Aorta (tissue), 5 donors: ENCODE measurements around the gene CDKN1C. TPM values are rescaled to one million over a fixed set of nuclear protein-coding genes. Genes with fewer than 3 reads are reported as not detected.

Experiments
- ATAC-seq: fragments of 200-7000 bp; cut with Tn5 transposase; one replicate; pipeline ENCODE4 v1.9.1; 2022; ENCODE audit warnings: moderate library complexity; ENCODE audit not compliant: low FRiP score
- DNase-seq, 2 donors: peaks; one replicate each; pipeline ENCODE4 v3.0.0-alpha.2; 2020
- H3K27ac ChIP-seq, 2 donors: one replicate each; pipeline ENCODE4 v1.5.1; 2013; ENCODE audit warnings: low read length in 2 of 2, mild to moderate bottlenecking in 2 of 2, moderate library complexity in 2 of 2, control low read depth in 1 of 2, inconsistent platforms in 1 of 2, low read depth in 1 of 2
- H3K27me3 ChIP-seq, 2 donors: one replicate each; pipeline ENCODE4 v1.6.1; 2013; ENCODE audit warnings: control low read depth in 1 of 2, low read length in 1 of 2, mild to moderate bottlenecking in 1 of 2, moderate library complexity in 1 of 2; ENCODE audit not compliant: insufficient read depth in 2 of 2, control insufficient read depth in 1 of 2
- H3K36me3 ChIP-seq, 2 donors: one replicate each; pipeline ENCODE4 v1.6.1; 2013; ENCODE audit warnings: control low read depth in 1 of 2, low read length in 1 of 2, mild to moderate bottlenecking in 1 of 2; ENCODE audit not compliant: insufficient read depth in 2 of 2, control insufficient read depth in 1 of 2
- H3K4me1 ChIP-seq, 2 donors: one replicate each; pipeline ENCODE4 v1.6.1; 2013; ENCODE audit warnings: low read length in 2 of 2, control low read depth in 1 of 2, mild to moderate bottlenecking in 1 of 2, moderate library complexity in 1 of 2; ENCODE audit not compliant: insufficient read depth in 2 of 2, control insufficient read depth in 1 of 2
- H3K4me3 ChIP-seq, 2 donors: one replicate each; pipeline ENCODE4 v1.5.1; 2013; ENCODE audit warnings: low read length in 2 of 2, control low read depth in 1 of 2, mild to moderate bottlenecking in 1 of 2
- H3K9me3 ChIP-seq: one replicate; pipeline ENCODE4 v1.6.1; 2013; ENCODE audit warnings: mild to moderate bottlenecking, low read length; ENCODE audit not compliant: control insufficient read depth
- WGBS, 2 donors: extraction: QIAGEN DNeasy Blood & Tissue Kit; methylation state at CpG; one replicate each; pipeline ENCODE4 v1.1.7; 2013; 5-methylcytosine and 5-hydroxymethylcytosine counted together
- intact Hi-C, 2 donors: fragments of 100-400 bp; cut with DNase I; formaldehyde crosslinking; loops; one replicate each; pipeline versions ENCODE4 v1.14.2 to v1.15.0; 2022
- polyA plus RNA-seq, 2 donors: library from polyadenylated mRNA; stranded (reverse); fragments of 200-250 nt; gene quantifications; one replicate each; pipeline ENCODE4 v1.2.3, GENCODE V29; 2013
- total RNA-seq, 2 donors: library from RNA; stranded (reverse); fragmentation: NEBNext Ultra II Directional; extraction: Animal tissue kit (Norgen Biotek cat#: 25700); gene quantifications; one replicate each; pipeline ENCODE4 v1.2.1, GENCODE V29; 2021
- donor health status: healthy with polysubstance abuse.
- donor health status: Bipolar disorder and iron deficiency.
- donor health status: DM: no; HTN: no; CAD: no.
- donor health status: DM: no; HTN: no; CAD: no.
- donor health status: DM: yes; HTN: yes; CAD: no.

The CDKN1C gene
- total and polyA plus RNA-seq, 4 donors: 11.3 to 37.7 (median 17.5) TPM

DNA sequence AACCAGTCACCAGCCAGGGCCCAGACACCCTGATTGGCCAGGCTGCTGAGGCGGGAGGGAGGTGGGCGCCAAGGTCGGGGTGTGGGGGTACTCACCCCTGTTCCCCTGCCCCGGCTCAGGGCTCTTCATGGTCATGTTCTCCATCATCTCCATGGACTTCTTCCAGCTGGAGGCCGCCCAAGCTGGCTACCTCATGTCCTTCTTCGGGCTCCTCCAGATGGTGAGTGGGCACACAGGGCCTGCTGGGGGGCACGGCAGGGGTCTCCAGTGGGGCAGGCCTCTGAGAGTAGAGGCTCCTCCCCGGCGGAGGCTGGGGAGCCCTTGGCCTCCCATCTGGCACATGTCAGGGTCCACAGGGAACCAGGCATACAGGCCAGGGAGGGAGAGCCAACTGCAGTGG is 33.6 kb upstream of the CDKN1C start:
- H3K9me3 ChIP-seq: no peaks in the 10 kb centered on the region
- H3K27me3 ChIP-seq: no peaks in the 10 kb centered on the region
- H3K36me3 ChIP-seq: no peaks in the 10 kb centered on the region
- 93 to 95% methylated on average over 9 of the region's 9 CpGs for WGBS, 2 donors
- H3K4me1 ChIP-seq: no peaks in the 10 kb centered on the region
- ATAC-seq (no peak), DNase-seq (no peak)
- H3K27ac ChIP-seq: no peak overlapping the region
- intact Hi-C loops: no loop called here
- H3K4me3 ChIP-seq: no peak overlapping the region

- 89 to 91% methylated on average over 22 to 25 of the region's 25 CpGs for WGBS, 2 donors
- intact Hi-C loops: no loop called here
- H3K27ac ChIP-seq: no peak overlapping the region
- no peaks in the 10 kb centered on the region for H3K9me3 ChIP-seq
- H3K36me3 ChIP-seq: no peaks in the 10 kb centered on the region
- no peaks in the 10 kb centered on the region for H3K27me3 ChIP-seq
- no peaks in the 10 kb centered on the region for H3K4me1 ChIP-seq
- no peak for ATAC-seq
- DNase-seq: no peak
- H3K4me3 ChIP-seq: no peak overlapping the region
These were observed 32.4 kb upstream of the CDKN1C start for GRCh38 chr11:2917842-2918490.

- ATAC-seq (no peak), DNase-seq (no peak)
- H3K9me3 ChIP-seq: no peaks in the 10 kb centered on the region
- no peak overlapping the region for H3K27ac ChIP-seq
- 95 to 96% methylated on average over 16 of the region's 16 CpGs for WGBS, 2 donors
- H3K4me1 ChIP-seq: no peaks in the 10 kb centered on the region
- no peak overlapping the region for H3K4me3 ChIP-seq
- intact Hi-C loops: no loop called here
- H3K27me3 ChIP-seq: no peaks in the 10 kb centered on the region
- H3K36me3 ChIP-seq: no peaks in the 10 kb centered on the region
These were observed 31.5 kb upstream of the CDKN1C start for GRCh38 chr11:2916892-2917645.

DNA sequence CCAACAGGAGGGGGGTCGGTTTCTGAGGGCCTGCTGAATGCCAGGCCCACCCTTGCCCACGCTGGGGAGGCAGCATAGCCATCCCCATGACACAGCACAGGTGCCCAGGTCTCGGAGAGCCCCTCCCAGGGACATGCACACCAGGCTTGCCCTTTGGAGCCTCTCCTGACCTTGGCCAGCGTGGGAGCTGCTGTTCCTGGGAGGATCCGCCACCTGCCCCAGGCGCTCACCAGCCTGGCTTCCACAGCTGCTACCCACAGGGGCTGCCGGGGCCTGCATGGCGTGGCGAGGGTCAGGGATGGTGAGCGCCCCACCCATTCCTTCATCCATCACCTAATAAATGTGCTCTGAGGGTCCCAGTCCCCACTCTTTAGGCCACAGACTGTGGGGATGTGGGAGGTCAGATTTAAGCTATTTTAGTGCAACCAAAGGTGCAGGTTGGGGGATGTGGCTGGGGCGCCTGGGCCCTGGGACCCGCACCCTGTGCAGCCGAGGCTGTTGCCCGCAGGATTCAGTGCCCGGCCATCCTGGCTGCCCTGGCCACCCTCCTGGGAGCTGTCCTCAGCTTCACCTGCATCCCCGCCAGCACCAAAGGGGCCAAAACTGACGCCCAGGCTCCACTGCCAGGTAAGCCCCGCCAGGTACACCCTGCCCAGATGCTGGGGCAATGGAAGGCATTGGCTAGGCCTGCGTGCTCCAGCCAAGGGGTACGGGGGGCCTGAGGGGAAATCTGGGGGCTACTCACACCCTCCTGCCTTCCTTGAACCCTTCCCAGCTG is 30.7 kb upstream of the CDKN1C start:
- H3K4me3 ChIP-seq: no peak overlapping the region
- no peak overlapping the region for H3K27ac ChIP-seq
- H3K36me3 ChIP-seq: no peaks in the 10 kb centered on the region
- no peak for ATAC-seq
- WGBS, 2 donors: 89 to 93% methylated on average over 20 of the region's 20 CpGs
- no peaks in the 10 kb centered on the region for H3K27me3 ChIP-seq
- intact Hi-C loops: no loop called here
- DNase-seq: no peak
- no peaks in the 10 kb centered on the region for H3K9me3 ChIP-seq
- H3K4me1 ChIP-seq: no peaks in the 10 kb centered on the region

GRCh38 chr11:2915473-2915872 is 29.9 kb upstream of the CDKN1C start:
- Histone ChIP-seq H3K27ac (no peak overlapping the region), H3K27me3 (no peaks in the 10 kb centered on the region), H3K9me3 (no peaks in the 10 kb centered on the region), H3K4me1 (no peaks in the 10 kb centered on the region), H3K36me3 (no peaks in the 10 kb centered on the region), H3K4me3 (no peak overlapping the region)
- WGBS, 2 donors: 92 to 95% methylated on average over 11 of the region's 11 CpGs
- DNase-seq (no peak), ATAC-seq (no peak)
- intact Hi-C loops: no loop called here

DNA sequence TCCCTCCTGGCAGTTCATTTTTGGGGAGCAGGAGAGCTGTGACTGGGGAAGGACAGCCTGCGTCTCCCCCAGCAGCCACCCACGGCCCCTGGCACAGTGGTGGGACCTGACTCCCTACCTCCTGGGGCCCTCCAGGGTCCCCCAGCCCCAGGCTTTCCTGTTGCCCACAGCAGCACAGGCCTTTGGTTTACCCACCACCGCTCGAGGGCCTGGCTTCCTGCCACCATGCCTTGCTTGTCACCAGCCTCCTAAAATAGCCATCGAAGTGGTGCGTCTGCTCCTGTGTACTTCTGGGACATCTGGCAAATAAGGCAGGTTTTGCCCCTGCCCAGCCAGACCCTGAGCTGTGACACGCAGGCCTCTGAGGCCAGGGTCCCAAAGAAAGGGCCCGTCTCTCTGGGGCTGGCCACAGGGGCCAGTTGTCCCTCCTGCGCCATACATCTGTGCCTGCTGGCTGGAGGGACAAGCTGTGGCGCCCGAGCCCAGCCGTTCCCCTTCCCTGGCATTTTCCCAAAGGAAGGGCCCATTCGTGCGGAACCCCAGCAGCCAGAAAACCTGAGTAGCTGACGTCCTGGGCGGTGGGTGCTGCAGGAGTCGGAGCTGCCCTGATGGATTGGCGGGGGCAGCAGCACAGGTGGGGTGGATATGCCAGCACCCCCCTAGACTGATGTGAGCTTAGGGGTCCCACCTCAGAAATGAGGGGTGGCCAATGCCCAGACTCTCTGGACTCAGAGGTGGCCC is 29.1 kb upstream of the CDKN1C start:
- 51 to 55% methylated on average over 18 of the region's 18 CpGs for WGBS, 2 donors
- Histone ChIP-seq H3K27me3 (no peaks in the 10 kb centered on the region), H3K4me3 (no peak overlapping the region)

GRCh38 chr11:2913776-2914175 is 28.2 kb upstream of the CDKN1C start:
- H3K36me3 ChIP-seq: no peaks in the 10 kb centered on the region
- no peak overlapping the region for H3K4me3 ChIP-seq
- DNase-seq (no peak), ATAC-seq (no peak)
- intact Hi-C loops: no loop called here
- no peaks in the 10 kb centered on the region for H3K4me1 ChIP-seq
- no peaks in the 10 kb centered on the region for H3K27me3 ChIP-seq
- H3K27ac ChIP-seq: no peak overlapping the region
- no peaks in the 10 kb centered on the region for H3K9me3 ChIP-seq
- WGBS, 2 donors: 85 to 89% methylated on average over 9 of the region's 9 CpGs

More for the DNA sequence above, 29.1 kb upstream of the CDKN1C start:
- H3K36me3 ChIP-seq: no peaks in the 10 kb centered on the region
- intact Hi-C loops: no loop called here
- no peaks in the 10 kb centered on the region for H3K9me3 ChIP-seq
- no peak overlapping the region for H3K27ac ChIP-seq
- ATAC-seq (no peak), DNase-seq (no peak)
- H3K4me1 ChIP-seq: no peaks in the 10 kb centered on the region

DNA sequence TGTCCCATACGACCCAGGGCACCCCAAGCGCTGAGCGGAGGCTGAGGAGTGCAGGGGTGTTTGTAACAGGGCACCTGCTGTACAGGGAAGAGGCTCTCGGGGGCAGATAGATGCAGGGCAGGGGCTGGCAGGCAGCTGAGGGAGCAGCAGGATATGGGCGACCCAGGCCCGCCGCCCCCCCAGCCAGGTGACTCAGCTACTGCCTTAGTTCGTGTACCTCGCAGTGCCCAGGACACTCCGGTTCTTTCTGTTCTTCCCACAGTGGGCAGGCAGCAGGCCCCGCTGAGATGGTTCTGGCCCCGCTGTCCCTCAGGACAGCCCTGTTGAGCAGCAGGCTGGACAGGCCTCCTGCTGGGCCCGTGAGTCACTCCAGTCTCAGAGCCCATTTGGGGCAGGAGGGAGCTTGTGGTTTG is 27.4 kb upstream of the CDKN1C start:
- H3K27me3 ChIP-seq: no peaks in the 10 kb centered on the region
- H3K9me3 ChIP-seq: no peaks in the 10 kb centered on the region
- no peaks in the 10 kb centered on the region for H3K4me1 ChIP-seq
- no peak for ATAC-seq
- no peak overlapping the region for H3K4me3 ChIP-seq
- no peaks in the 10 kb centered on the region for H3K36me3 ChIP-seq
- DNase-seq: no peak
- intact Hi-C loops: no loop called here
- WGBS, 2 donors: 86 to 91% methylated on average over 13 of the region's 13 CpGs
- no peak overlapping the region for H3K27ac ChIP-seq
